SH-SY5Y (cell line): ENCODE measurements around the gene SAFB.

Source experiments
- GATA2 ChIP-seq: IDR thresholded peaks from 2 replicates; pipeline ENCODE4 v1.6.1; 2011; ENCODE audit warnings: mild to moderate bottlenecking, low read depth, low read length
- GATA3 ChIP-seq: IDR thresholded peaks from 2 replicates; pipeline ENCODE4 v1.6.1; 2011; ENCODE audit warnings: low read depth, mild to moderate bottlenecking, low read length, moderate library complexity

DNA sequence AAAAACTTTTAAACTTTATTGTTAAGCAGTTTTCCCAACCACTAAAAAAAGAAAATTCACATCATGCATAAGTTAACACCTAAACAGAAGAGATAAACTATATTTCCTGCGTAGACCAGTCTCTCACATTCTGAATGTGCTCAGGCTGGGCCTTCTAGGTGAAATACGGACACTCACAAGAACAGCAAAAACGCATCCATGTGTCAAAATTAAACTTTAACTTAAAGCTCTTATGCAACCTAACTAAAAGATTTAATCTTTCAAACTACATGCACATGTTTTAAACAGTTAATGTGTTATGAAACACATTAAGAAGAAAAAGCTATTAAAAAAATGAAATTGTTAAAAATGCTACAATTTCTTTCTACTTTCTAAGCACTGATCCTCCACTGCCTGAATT lies 2.9 kb upstream of the SAFB start:
- TF ChIP-seq GATA2 (no peak), GATA3 (no peak)
